Measurements from ENCODE around the gene GRK3. TPM values are rescaled to one million over a fixed set of nuclear protein-coding genes. Genes with fewer than 3 reads are reported as not detected.

Gene GRK3
- total RNA-seq, 4 donors from 2014 or later: 0.64 to 5.3 (median 2.8) TPM

GRCh38 chr22:25751174-25751581, 186.7 kb downstream of the GRK3 start:
- no peaks in the 10 kb centered on the region for H3K4me1 ChIP-seq
- H3K36me3 ChIP-seq: no peaks in the 10 kb centered on the region
- intact Hi-C loops (cut with DNase I): no loop called here
- H3K27ac ChIP-seq: no peak overlapping the region
- WGBS, 2 donors: 44 to 47% methylated on average over 4 of the region's 4 CpGs
- H3K9me3 ChIP-seq: no peaks in the 10 kb centered on the region
- H3K4me3 ChIP-seq: no peak overlapping the region
- no peak for TF ChIP-seq CTCF (IDR thresholded peaks at IDR 0.05)
- no peak for TF ChIP-seq POLR2A (IDR thresholded peaks at IDR 0.05)
- no peaks in the 10 kb centered on the region for H3K27me3 ChIP-seq
- no peak for DNase-seq

- Histone ChIP-seq H3K36me3 (no peaks in the 10 kb centered on the region), H3K4me1 (no peaks in the 10 kb centered on the region), H3K27ac (no peak overlapping the region), H3K27me3 (no peaks in the 10 kb centered on the region), H3K4me3 (no peak overlapping the region), H3K9me3 (no peaks in the 10 kb centered on the region)
- TF ChIP-seq POLR2A (IDR thresholded peaks at IDR 0.05) (no peak), CTCF (IDR thresholded peaks at IDR 0.05) (no peak)
- intact Hi-C loops (cut with DNase I): no loop called here
- 63% methylated on average over 2 of the region's 48 CpGs; no CpG with 5 or more reads in 1 of the 2 donors for WGBS, 2 donors
- no peak for DNase-seq
Observed at GRCh38 chr22:25752615-25753214, 188.2 kb downstream of the GRK3 start.

- intact Hi-C loops (cut with DNase I): no loop called here
- WGBS, 2 donors: 91 to 94% methylated on average over 7 to 12 of the region's 14 CpGs
- Histone ChIP-seq H3K36me3 (no peaks in the 10 kb centered on the region), H3K9me3 (no peaks in the 10 kb centered on the region), H3K4me3 (no peak overlapping the region), H3K27me3 (no peaks in the 10 kb centered on the region), H3K27ac (no peak overlapping the region), H3K4me1 (no peaks in the 10 kb centered on the region)
- DNase-seq: no peak
- no peak for TF ChIP-seq POLR2A (IDR thresholded peaks at IDR 0.05)
- TF ChIP-seq CTCF (IDR thresholded peaks at IDR 0.05): no peak
Observed at GRCh38 chr22:25753252-25753651, 188.8 kb downstream of the GRK3 start.

GRCh38 chr22:25754527-25755202, 190.2 kb downstream of the GRK3 start:
- DNase-seq: no peak
- Histone ChIP-seq H3K27me3 (no peaks in the 10 kb centered on the region), H3K4me1 (no peaks in the 10 kb centered on the region), H3K4me3 (peak overlapping the region in 1 of 4 donors; percentile 26), H3K36me3 (no peaks in the 10 kb centered on the region), H3K27ac (peak overlapping the region in 2 of 4 donors; percentile 54 to 81), H3K9me3 (no peaks in the 10 kb centered on the region)
- no peak for TF ChIP-seq CTCF (IDR thresholded peaks at IDR 0.05)
- TF ChIP-seq POLR2A (IDR thresholded peaks at IDR 0.05): no peak
- 64 to 67% methylated on average over 13 to 21 of the region's 24 CpGs for WGBS, 2 donors
- intact Hi-C loops (cut with DNase I): no loop called here

GRCh38 chr22:25757686-25758085, 193.2 kb downstream of the GRK3 start:
- Histone ChIP-seq H3K27ac (no peak overlapping the region), H3K27me3 (no peaks in the 10 kb centered on the region), H3K36me3 (no peaks in the 10 kb centered on the region), H3K4me1 (no peaks in the 10 kb centered on the region), H3K9me3 (no peaks in the 10 kb centered on the region), H3K4me3 (no peak overlapping the region)
- DNase-seq: no peak
- WGBS, 2 donors: 40 to 62% methylated on average over 3 of the region's 3 CpGs
- intact Hi-C loops (cut with DNase I): no loop called here
- TF ChIP-seq POLR2A (IDR thresholded peaks at IDR 0.05) (no peak), CTCF (IDR thresholded peaks at IDR 0.05) (no peak)
